Measurements from ENCODE around the gene SEZ6L.

Gene SEZ6L

GRCh38 chr22:26362471-26362870 is 193.2 kb downstream of the SEZ6L start:
- no peak overlapping the region for H3K27ac ChIP-seq
- CTCF ChIA-PET, result no interaction called here
- TF ChIP-seq, protein P1, sequence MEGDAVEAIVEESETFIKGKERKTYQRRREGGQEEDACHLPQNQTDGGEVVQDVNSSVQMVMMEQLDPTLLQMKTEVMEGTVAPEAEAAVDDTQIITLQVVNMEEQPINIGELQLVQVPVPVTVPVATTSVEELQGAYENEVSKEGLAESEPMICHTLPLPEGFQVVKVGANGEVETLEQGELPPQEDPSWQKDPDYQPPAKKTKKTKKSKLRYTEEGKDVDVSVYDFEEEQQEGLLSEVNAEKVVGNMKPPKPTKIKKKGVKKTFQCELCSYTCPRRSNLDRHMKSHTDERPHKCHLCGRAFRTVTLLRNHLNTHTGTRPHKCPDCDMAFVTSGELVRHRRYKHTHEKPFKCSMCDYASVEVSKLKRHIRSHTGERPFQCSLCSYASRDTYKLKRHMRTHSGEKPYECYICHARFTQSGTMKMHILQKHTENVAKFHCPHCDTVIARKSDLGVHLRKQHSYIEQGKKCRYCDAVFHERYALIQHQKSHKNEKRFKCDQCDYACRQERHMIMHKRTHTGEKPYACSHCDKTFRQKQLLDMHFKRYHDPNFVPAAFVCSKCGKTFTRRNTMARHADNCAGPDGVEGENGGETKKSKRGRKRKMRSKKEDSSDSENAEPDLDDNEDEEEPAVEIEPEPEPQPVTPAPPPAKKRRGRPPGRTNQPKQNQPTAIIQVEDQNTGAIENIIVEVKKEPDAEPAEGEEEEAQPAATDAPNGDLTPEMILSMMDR (conservative IDR thresholded peaks at IDR 0.05; ENCODE audit: low read depth), result no peak
- POLR2A ChIA-PET (ENCODE audit: low non-redundant PET), result no interaction called here
- no peak for DNase-seq (ENCODE audit: low spot score)

DNA sequence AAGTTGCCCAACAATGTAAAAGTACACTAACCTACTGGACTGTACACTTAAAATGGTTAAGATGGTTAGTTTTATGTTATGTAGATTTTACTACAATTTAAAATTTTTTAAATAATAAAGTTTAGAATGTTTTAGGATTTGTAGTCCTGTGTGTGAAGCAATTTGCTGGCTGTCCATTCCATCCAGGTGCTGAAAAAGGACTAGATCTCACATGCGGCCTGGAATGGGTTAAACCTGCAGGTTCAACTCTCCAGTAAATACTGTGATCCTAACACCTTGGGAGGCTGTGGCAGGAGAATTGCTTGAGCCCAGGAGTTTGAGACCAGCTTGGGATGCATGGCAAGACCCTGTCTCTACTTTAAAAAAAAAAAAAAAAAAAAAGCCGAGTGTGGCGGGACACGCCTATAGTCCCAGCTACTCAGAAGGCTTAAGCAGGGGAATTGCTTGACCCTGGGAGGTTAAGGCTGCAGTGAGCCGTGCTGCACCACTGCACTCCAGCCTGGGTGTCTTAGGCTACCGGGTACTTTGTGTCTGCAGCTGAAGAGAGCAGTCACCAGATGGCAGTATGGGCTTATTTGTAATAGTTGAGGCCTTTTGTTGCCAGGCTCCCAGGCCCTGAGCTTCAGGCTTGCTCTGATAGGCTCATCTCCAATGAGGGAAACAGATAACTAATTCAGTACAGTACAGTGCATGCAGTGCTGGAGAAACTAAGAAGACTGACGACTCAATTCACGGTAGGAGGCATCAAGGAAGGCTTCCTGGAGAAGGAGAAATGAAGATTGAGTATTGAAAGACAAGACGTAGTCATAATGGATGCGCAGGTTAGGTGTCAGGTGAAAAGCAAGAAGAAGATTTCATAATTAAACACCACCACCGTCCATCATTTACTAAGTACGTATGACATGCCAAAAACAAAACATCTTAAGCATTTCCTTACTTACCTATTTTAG is 195.1 kb downstream of the SEZ6L start:
- no peak overlapping the region for H3K27ac ChIP-seq
- DNase-seq (ENCODE audit: low spot score), result peak; percentile 51
- CTCF ChIA-PET, result interaction anchor here (0.5 to 1.3 kb wide), 10 partner anchors 9 to 842 kb away, joined by 3 to 5 read pairs (median 3); no protein-coding TSS in a partner anchor
- TF ChIP-seq, protein P1 (conservative IDR thresholded peaks at IDR 0.05; ENCODE audit: low read depth), result peak; percentile 72
- POLR2A ChIA-PET (ENCODE audit: low non-redundant PET), result no interaction called here

DNA sequence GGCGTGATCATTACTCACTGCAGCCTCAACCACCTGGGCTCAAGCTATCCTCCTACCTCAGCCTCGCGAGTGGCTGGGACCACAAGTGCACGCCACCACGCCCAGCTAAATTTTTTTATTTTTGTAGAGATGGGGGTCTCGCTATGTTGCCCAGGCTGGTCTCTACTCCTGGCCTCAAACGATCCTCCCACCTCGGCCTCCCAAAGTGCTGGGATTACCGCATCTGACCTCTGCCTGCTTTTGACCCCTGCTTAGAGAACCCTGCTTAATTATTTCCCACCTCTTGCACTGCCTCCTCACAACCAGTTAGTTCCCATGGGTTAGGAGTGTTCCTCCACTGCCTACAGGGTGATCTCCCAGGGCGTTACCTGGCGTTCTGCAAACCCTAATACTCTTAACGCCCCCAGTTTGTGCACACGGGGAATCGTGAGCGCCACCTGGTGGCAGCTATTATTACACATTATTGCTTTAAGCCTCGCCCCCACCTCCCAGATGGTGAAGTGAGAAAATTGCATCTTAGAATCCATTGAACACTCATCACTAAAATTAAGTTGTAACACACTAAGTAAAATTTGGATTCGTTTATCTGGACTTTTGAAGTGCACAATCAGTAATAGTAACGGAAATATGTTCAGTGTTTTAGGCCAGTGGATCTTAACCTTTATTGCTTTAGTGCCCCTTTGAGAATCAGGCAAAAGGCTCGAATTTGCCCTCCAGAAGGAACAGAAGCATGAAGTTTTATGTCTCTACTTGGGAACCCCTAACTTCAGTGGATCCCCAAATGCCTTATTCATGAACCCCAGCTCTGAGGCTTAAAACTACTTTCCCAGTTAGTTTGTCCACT is 198.4 kb downstream of the SEZ6L start:
- ChIA-PET CTCF (interaction anchor here (0.5 to 1.3 kb wide), 4 partner anchors 8 to 661 kb away, joined by 3 to 7 read pairs (median 3); no protein-coding TSS in a partner anchor), POLR2A (ENCODE audit: low non-redundant PET) (no interaction called here)
- DNase-seq (ENCODE audit: low spot score), result peak; percentile 45
- TF ChIP-seq, protein P1 (conservative IDR thresholded peaks at IDR 0.05; ENCODE audit: low read depth), result peak; percentile 89
- no peak overlapping the region for H3K27ac ChIP-seq

GRCh38 chr22:26372890-26373289 is 203.6 kb downstream of the SEZ6L start:
- no peak overlapping the region for H3K27ac ChIP-seq
- ChIA-PET POLR2A (ENCODE audit: low non-redundant PET) (no interaction called here), CTCF (no interaction called here)
- DNase-seq (ENCODE audit: low spot score), result no peak
- TF ChIP-seq, protein P1 (conservative IDR thresholded peaks at IDR 0.05; ENCODE audit: low read depth), result no peak

GRCh38 chr22:26374391-26375026 is 205.2 kb downstream of the SEZ6L start:
- ChIA-PET CTCF (no interaction called here), POLR2A (ENCODE audit: low non-redundant PET) (no interaction called here)
- no peak for DNase-seq (ENCODE audit: low spot score)
- no peak overlapping the region for H3K27ac ChIP-seq
- TF ChIP-seq, protein P1 (conservative IDR thresholded peaks at IDR 0.05; ENCODE audit: low read depth), result no peak

Measured in RWPE1 (cell line).